A673 (cell line): ENCODE data around the gene PLCL1.

Experiments used
- CTCF ChIP-seq: fragments of 300-800, 200-600 bp; sonication (generic); conservative IDR thresholded peaks from 2 replicates; pipeline ENCODE4 v1.5.1; 2017; ENCODE audit warnings: low read depth, mild to moderate bottlenecking, antibody characterized with exemption, low read length, moderate library complexity, mixed read lengths
- EZH2 ChIP-seq: fragments of 200-600 bp; sonication (generic); IDR thresholded peaks from 2 replicates; pipeline ENCODE4 v1.6.1; 2017; ENCODE audit warnings: borderline replicate concordance, low read depth, mild to moderate bottlenecking, mixed read lengths, antibody characterized with exemption, low read length; ENCODE audit not compliant: poor library complexity, severe bottlenecking

DNA sequence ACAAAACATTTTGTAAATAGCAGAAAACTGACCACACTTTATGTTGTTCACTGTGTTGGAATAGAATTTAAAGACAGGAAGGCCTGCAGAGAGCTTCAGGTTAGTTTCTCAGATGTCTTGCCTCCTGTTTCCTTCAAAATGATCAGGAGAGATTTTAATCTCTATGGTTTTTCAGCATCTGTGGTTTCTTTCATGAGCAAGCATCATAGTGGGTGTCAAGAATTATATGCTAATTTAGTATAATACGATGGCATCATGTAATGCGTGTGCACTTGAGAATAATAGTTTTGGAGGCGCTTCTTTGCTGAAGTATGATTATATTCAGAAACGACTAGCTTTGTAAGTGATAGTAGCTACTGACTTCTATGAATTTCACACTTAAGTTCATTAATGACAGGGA lies 149.9 kb downstream of the PLCL1 start:
- no peak for TF ChIP-seq CTCF
- TF ChIP-seq EZH2 = no peak
